Astrocyte (in vitro differentiated cells and primary cell): ENCODE data around the gene UBXN7.

Experiments used
- EZH2 ChIP-seq: IDR thresholded peaks from 2 replicates; pipeline ENCODE4 v1.6.1; 2012; ENCODE audit warnings: mild to moderate bottlenecking, low read length, inconsistent platforms; ENCODE audit not compliant: insufficient read depth
- TF ChIP-seq, protein P1 (sequence below): IDR thresholded peaks from 2 replicates; pipeline ENCODE4 v1.5.1; 2011; ENCODE audit warnings: low read depth, mild to moderate bottlenecking, inconsistent platforms, low read length, moderate library complexity; ENCODE audit not compliant: insufficient read depth

DNA sequence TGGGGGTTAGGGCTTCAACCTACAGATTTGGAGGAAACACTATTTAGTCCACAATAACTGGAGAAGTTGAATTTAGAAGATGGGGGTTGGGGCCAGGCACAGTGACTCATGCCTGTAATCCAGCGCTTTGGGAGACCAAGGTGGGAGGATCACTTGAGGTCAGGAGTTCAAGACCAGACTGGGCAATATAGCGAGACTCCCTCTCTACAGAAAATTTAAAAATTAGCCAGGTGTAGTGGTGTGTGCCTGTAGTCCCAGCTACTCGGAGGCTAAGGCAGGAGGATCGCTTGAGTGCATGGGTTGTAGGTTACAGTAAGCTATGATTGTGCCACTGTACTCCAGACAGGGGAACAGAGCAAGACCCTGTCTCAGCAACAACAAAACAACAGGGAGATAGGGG, 109.2 kb downstream of the UBXN7 start:
- TF ChIP-seq, protein P1, sequence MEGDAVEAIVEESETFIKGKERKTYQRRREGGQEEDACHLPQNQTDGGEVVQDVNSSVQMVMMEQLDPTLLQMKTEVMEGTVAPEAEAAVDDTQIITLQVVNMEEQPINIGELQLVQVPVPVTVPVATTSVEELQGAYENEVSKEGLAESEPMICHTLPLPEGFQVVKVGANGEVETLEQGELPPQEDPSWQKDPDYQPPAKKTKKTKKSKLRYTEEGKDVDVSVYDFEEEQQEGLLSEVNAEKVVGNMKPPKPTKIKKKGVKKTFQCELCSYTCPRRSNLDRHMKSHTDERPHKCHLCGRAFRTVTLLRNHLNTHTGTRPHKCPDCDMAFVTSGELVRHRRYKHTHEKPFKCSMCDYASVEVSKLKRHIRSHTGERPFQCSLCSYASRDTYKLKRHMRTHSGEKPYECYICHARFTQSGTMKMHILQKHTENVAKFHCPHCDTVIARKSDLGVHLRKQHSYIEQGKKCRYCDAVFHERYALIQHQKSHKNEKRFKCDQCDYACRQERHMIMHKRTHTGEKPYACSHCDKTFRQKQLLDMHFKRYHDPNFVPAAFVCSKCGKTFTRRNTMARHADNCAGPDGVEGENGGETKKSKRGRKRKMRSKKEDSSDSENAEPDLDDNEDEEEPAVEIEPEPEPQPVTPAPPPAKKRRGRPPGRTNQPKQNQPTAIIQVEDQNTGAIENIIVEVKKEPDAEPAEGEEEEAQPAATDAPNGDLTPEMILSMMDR = no peak
- TF ChIP-seq EZH2 = no peak
